ENCODE data around the gene GTPBP1. TPM values are rescaled to one million over a fixed set of nuclear protein-coding genes. Genes with fewer than 3 reads are reported as not detected.

GTPBP1 gene
- polyA plus RNA-seq, 10 donors = 26.8 to 37.6 (median 32.9) TPM

- no peak for DNase-seq
These were observed 19.3 kb downstream of the GTPBP1 start for GRCh38 chr22:38724926-38725571.

GRCh38 chr22:38725900-38726655 lies 20.3 kb downstream of the GTPBP1 start:
- DNase-seq = no peak

- DNase-seq = no peak
These were observed 21.4 kb downstream of the GTPBP1 start for GRCh38 chr22:38727123-38727522.

GRCh38 chr22:38727530-38728451 lies 22.0 kb downstream of the GTPBP1 start:
- DNase-seq = no peak

- peak in 1 of 3 donors; percentile 20 for DNase-seq
These were observed 23.4 kb downstream of the GTPBP1 start for GRCh38 chr22:38728871-38729796.

- DNase-seq = no peak
These were observed 24.2 kb downstream of the GTPBP1 start for GRCh38 chr22:38729946-38730345.

- DNase-seq = no peak
These were observed 24.7 kb downstream of the GTPBP1 start for GRCh38 chr22:38730411-38730871.

- no peak for DNase-seq
These were observed 26.0 kb downstream of the GTPBP1 start for GRCh38 chr22:38731703-38732161.

GRCh38 chr22:38732251-38732815 lies 26.6 kb downstream of the GTPBP1 start:
- no peak for DNase-seq

- DNase-seq = peak in 2 of 3 donors; percentile 31 to 56
These were observed 27.6 kb downstream of the GTPBP1 start for GRCh38 chr22:38733329-38733723.

GRCh38 chr22:38733724-38734381 lies 28.1 kb downstream of the GTPBP1 start:
- peak; percentile 57 to 66 (median 58) for DNase-seq

- DNase-seq = no peak
These were observed 28.8 kb downstream of the GTPBP1 start for GRCh38 chr22:38734421-38735100.

- DNase-seq = no peak
These were observed 29.4 kb downstream of the GTPBP1 start for GRCh38 chr22:38735126-38735464.

GRCh38 chr22:38735465-38736256 lies 29.9 kb downstream of the GTPBP1 start:
- DNase-seq = no peak

GRCh38 chr22:38736257-38736570 lies 30.5 kb downstream of the GTPBP1 start:
- no peak for DNase-seq

GRCh38 chr22:38737302-38738060 lies 31.7 kb downstream of the GTPBP1 start:
- DNase-seq = no peak

GRCh38 chr22:38738475-38739070 lies 32.8 kb downstream of the GTPBP1 start:
- DNase-seq = no peak

All from muscle of back (tissue), 11 donors.